ENCODE data around the gene MBNL1.

GRCh38 chr3:152511904-152512303 lies 243.2 kb downstream of the MBNL1 start:
- TF ChIP-seq, protein P1, sequence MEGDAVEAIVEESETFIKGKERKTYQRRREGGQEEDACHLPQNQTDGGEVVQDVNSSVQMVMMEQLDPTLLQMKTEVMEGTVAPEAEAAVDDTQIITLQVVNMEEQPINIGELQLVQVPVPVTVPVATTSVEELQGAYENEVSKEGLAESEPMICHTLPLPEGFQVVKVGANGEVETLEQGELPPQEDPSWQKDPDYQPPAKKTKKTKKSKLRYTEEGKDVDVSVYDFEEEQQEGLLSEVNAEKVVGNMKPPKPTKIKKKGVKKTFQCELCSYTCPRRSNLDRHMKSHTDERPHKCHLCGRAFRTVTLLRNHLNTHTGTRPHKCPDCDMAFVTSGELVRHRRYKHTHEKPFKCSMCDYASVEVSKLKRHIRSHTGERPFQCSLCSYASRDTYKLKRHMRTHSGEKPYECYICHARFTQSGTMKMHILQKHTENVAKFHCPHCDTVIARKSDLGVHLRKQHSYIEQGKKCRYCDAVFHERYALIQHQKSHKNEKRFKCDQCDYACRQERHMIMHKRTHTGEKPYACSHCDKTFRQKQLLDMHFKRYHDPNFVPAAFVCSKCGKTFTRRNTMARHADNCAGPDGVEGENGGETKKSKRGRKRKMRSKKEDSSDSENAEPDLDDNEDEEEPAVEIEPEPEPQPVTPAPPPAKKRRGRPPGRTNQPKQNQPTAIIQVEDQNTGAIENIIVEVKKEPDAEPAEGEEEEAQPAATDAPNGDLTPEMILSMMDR (IDR thresholded peaks at IDR 0.05): no peak
- TF ChIP-seq POLR2A (IDR thresholded peaks at IDR 0.05): no peak

Data from breast epithelium (tissue), 3 donors.